Coronary artery (tissue), 2 donors: ENCODE measurements around the gene C1orf21.

ENCODE experiments used
- DNase-seq: peaks from one replicate; pipeline ENCODE4 v3.0.0-alpha.2; 2017; ENCODE audit warnings: low spot score
- H3K27ac ChIP-seq, 2 donors: fragments of 200-600 bp; sonication (generic); one replicate each; pipeline ENCODE4 v1.5.1; 2016 to 2019
- H3K4me3 ChIP-seq: fragments of 200-600 bp; sonication (generic); 2 replicates; pipeline ENCODE4 v1.5.1; 2016; ENCODE audit warnings: mild to moderate bottlenecking, moderate library complexity
- CTCF ChIP-seq: fragments of 200-600 bp; sonication (generic); IDR thresholded peaks from one replicate; pipeline ENCODE4 v1.5.1; 2019; ENCODE audit warnings: antibody characterized with exemption

The C1orf21 gene

GRCh38 chr1:184648160-184648855 lies 261.5 kb downstream of the C1orf21 start:
- Histone ChIP-seq H3K27ac (no peak overlapping the region), H3K4me3 (no peak overlapping the region)
- DNase-seq = no peak
- TF ChIP-seq CTCF = no peak

- peak overlapping the region; percentile 46 to 54 for H3K27ac ChIP-seq
- no peak for TF ChIP-seq CTCF
- no peak for DNase-seq
- H3K4me3 ChIP-seq = peak overlapping the region; percentile 11
These were observed 262.0 kb downstream of the C1orf21 start for GRCh38 chr1:184648856-184649201.

DNA sequence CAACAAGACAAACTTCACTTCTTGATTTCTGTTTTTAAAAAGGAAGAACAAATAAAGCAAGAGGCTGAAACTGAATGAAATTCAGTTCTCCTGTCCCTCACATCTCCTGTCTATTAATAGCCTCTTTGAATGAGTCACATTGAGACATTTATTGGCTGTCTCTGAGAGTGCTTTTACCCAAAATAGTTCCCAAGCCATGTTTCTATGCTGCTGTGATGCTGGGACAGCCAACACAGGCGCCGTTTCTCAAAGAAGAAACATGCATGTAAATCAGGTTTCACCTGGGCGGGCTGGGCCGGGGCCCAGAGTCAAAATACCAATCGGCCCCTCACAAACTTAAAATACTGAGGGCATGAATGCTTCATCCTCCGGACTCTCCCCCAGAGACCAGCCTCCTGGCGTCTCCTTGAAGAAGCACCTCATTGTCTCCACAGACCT lies 262.6 kb downstream of the C1orf21 start:
- TF ChIP-seq CTCF = no peak
- H3K27ac ChIP-seq = peak overlapping the region; percentile 46 to 54
- DNase-seq = no peak
- no peak overlapping the region for H3K4me3 ChIP-seq

DNA sequence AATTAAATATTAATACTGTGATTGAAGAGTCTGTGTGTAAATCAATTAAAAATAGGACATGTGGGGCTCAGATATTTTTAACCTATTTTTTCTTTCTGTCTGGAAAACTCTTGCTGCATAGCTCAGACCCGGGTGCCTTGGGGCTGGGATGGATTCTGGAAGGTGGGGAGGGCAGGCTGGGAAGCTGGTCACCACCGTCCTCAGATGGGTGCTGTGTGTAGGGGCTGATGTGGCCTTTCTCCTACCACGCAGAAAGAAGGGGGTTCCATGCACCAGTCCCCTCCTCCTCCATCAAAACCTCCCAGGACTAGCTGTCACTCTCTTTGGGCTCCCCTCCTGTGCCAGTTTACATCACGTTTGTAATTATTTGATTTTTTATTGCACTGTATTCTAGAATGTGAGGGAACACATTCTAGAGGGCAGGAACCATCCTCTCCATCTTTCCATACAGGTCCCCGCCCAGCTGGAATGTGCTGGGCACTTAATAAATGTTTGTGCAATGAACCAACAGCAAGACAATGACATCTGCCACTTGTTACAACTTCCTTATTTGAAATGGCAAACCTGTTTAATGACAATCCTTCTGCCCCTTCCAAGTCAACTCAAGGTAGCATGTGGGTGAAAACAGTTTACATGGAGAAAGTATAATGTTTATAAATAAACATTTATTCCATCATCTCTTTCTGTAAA lies 263.5 kb downstream of the C1orf21 start:
- no peak overlapping the region for H3K27ac ChIP-seq
- no peak for TF ChIP-seq CTCF
- H3K4me3 ChIP-seq = no peak overlapping the region
- DNase-seq = no peak

- TF ChIP-seq CTCF = no peak
- Histone ChIP-seq H3K4me3 (no peak overlapping the region), H3K27ac (no peak overlapping the region)
- no peak for DNase-seq
These were observed 268.4 kb downstream of the C1orf21 start for GRCh38 chr1:184655185-184655584.

- Histone ChIP-seq H3K4me3 (no peak overlapping the region), H3K27ac (no peak overlapping the region)
- TF ChIP-seq CTCF = no peak
- no peak for DNase-seq
These were observed 269.4 kb downstream of the C1orf21 start for GRCh38 chr1:184656221-184656620.

GRCh38 chr1:184658055-184658454 lies 271.2 kb downstream of the C1orf21 start:
- Histone ChIP-seq H3K4me3 (no peak overlapping the region), H3K27ac (no peak overlapping the region)
- no peak for TF ChIP-seq CTCF
- no peak for DNase-seq
